ENCODE data around the gene RNF8. TPM values are rescaled to one million over a fixed set of nuclear protein-coding genes. Genes with fewer than 3 reads are reported as not detected.
"Not testable (repeated sequence)": the region's sequence is repeated elsewhere in the genome, so short reads cannot be mapped to it uniquely, and the experiment has no call there.

Gene RNF8
- total and polyA plus RNA-seq, 9 donors: 13.5 to 23.1 (median 16.2) TPM

GRCh38 chr6:37441651-37442050 lies 87.9 kb downstream of the RNF8 start:
- Histone ChIP-seq H3K4me3 (ENCODE audit: low read length) (no peak overlapping the region), H3K36me3 (ENCODE audit: control insufficient read depth, insufficient read depth, low read length) (peaks cover 49% of the 10 kb centered on the region), H3K9me3 (replicated peaks; ENCODE audit: control insufficient read depth, low read depth, low read length) (no peaks in the 10 kb centered on the region), H3K4me1 (ENCODE audit: control insufficient read depth, insufficient read depth, low read length) (no peaks in the 10 kb centered on the region), H3K27ac (ENCODE audit: low read length) (no peak overlapping the region), H3K27me3 (ENCODE audit: control insufficient read depth, insufficient read depth, low read length) (no peaks in the 10 kb centered on the region)
- DNase-seq: no peak
- no CpG with 5 or more reads among the region's 6 CpGs for WGBS (ENCODE audit: insufficient coverage)

DNA sequence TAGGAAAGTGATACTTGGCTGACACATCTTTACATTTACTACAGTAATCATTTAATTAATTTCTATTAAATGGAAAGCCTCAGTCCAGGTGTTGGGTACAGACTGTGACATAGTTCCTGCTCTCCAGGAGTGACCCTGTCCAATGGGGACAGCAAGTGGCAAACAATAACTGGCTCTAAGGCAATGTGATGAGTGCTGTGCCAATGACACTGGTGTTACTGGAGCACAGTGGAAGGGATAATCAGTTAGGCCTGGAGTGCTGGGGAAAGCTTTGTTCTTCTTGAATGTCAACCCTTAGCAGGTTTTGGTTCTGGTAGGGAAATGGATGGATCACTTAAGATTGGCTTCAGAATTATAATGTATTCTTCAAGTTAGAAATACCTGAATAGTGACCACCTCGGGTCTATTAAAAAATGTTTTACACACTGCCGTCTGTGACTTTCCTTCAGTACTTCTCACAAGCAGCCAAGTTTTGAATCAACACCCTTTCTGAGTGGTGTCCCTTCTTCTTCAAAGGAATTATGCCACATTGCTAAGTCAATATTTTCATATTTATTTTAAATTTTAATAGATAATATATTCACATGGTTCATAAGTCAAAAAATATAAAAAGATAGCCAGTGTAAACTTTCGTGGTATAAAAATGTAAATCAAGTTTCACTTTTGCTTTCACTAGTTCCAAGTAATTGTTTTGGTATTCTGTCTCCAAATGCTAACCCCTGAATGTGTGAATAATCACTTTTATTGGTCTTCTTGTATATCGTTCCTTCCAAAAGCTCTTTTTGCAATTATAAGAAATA lies 88.8 kb downstream of the RNF8 start:
- Histone ChIP-seq H3K9me3 (replicated peaks; ENCODE audit: control insufficient read depth, low read depth, low read length) (no peaks in the 10 kb centered on the region), H3K36me3 (ENCODE audit: control insufficient read depth, insufficient read depth, low read length) (peaks cover 53% of the 10 kb centered on the region), H3K4me3 (ENCODE audit: low read length) (no peak overlapping the region), H3K27ac (ENCODE audit: low read length) (no peak overlapping the region), H3K4me1 (ENCODE audit: control insufficient read depth, insufficient read depth, low read length) (no peaks in the 10 kb centered on the region), H3K27me3 (ENCODE audit: control insufficient read depth, insufficient read depth, low read length) (no peaks in the 10 kb centered on the region)
- no CpG with 5 or more reads among the region's 4 CpGs for WGBS (ENCODE audit: insufficient coverage)
- DNase-seq: no peak

DNA sequence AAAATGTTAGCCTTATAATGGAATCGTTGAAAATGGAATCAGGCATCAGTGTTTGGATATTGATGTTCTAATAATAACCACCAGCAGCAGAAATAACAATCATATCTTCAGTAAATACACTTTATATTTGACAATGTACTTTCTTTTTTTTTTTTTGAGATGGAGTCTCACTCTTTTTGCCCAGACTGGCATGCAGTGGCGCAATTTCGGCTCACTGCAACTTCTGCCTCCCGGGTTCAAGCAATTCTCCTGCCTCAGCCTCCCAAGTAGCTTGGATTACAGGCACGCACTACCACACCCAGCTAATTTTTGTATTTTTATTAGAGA lies 89.4 kb downstream of the RNF8 start:
- H3K27ac ChIP-seq (ENCODE audit: low read length); H3K4me3 ChIP-seq (ENCODE audit: low read length); DNase-seq; H3K4me1 ChIP-seq (ENCODE audit: control insufficient read depth, insufficient read depth, low read length); H3K9me3 ChIP-seq (replicated peaks; ENCODE audit: control insufficient read depth, low read depth, low read length); H3K27me3 ChIP-seq (ENCODE audit: control insufficient read depth, insufficient read depth, low read length): not testable (repeated sequence)
- peaks cover 52% of the 10 kb centered on the region for H3K36me3 ChIP-seq (ENCODE audit: control insufficient read depth, insufficient read depth, low read length)
- WGBS (ENCODE audit: insufficient coverage): no CpG with 5 or more reads among the region's 5 CpGs

Other genes starting within 250 kb of the RNF8 start
- 8.7 TPM for gene PIM1, start 183.8 kb upstream of the RNF8 start, total RNA-seq
- 10 to 100 TPM; 15.4 to 32.2 (median 21.7) TPM for gene PIM1, start 183.8 kb upstream of the RNF8 start, polyA plus RNA-seq (ENCODE audit: insufficient read depth in 1 of 8, insufficient read length in 8 of 8, low replicate concordance in 1 of 8)
- gene TBC1D22B, start 96.2 kb upstream of the RNF8 start, total RNA-seq: 3.9 TPM
- 1 to 10 TPM; 5.9 to 8.3 (median 7.0) TPM for gene TBC1D22B, start 96.2 kb upstream of the RNF8 start, polyA plus RNA-seq (ENCODE audit: insufficient read depth in 1 of 8, insufficient read length in 8 of 8, low replicate concordance in 1 of 8)
- gene TMEM217, start 95.8 kb upstream of the RNF8 start, total RNA-seq: 0.49 TPM
- gene TMEM217, start 95.8 kb upstream of the RNF8 start, polyA plus RNA-seq (ENCODE audit: insufficient read depth in 1 of 8, insufficient read length in 8 of 8, low replicate concordance in 1 of 8): 1 to 10 TPM in 2 of 8 donors, under 1 TPM in 6; 0.34 to 1.3 (median 0.81) TPM
- gene CMTR1, start 79.2 kb downstream of the RNF8 start, total RNA-seq: 32.5 TPM
- 10 to 100 TPM; 27.3 to 35.3 (median 30.8) TPM for gene CMTR1, start 79.2 kb downstream of the RNF8 start, polyA plus RNA-seq (ENCODE audit: insufficient read depth in 1 of 8, insufficient read length in 8 of 8, low replicate concordance in 1 of 8)
- 34.3 TPM for gene CCDC167, start 145.9 kb downstream of the RNF8 start, total RNA-seq
- 10 to 100 TPM; 19.0 to 24.9 (median 24.4) TPM for gene CCDC167, start 145.9 kb downstream of the RNF8 start, polyA plus RNA-seq (ENCODE audit: insufficient read depth in 1 of 8, insufficient read length in 8 of 8, low replicate concordance in 1 of 8)